Endodermal cell (in vitro differentiated cells): ENCODE measurements around the gene CTNNA1. TPM values are rescaled to one million over a fixed set of nuclear protein-coding genes. Genes with fewer than 3 reads are reported as not detected.
A peak's percentile ranks its signal among the peaks of the same experiment; 100 is the strongest.

Source experiments
- DNase-seq: peaks from one replicate; pipeline ENCODE4 v3.0.0-alpha.2; 2017
- H3K27ac ChIP-seq: 2 replicates; pipeline ENCODE4 v1.5.1; 2013; ENCODE audit warnings: mild to moderate bottlenecking, low read depth, low read length, moderate library complexity
- H3K27me3 ChIP-seq: 2 replicates; pipeline ENCODE4 v1.6.1; 2013; ENCODE audit warnings: mild to moderate bottlenecking, low read length, moderate library complexity; ENCODE audit not compliant: insufficient read depth, control insufficient read depth, poor library complexity, severe bottlenecking
- H3K36me3 ChIP-seq: 2 replicates; pipeline ENCODE4 v1.7.0; 2013; ENCODE audit warnings: mild to moderate bottlenecking, low read length, moderate library complexity; ENCODE audit not compliant: control insufficient read depth, insufficient read depth
- H3K4me1 ChIP-seq: one replicate; pipeline ENCODE4 v1.7.0; 2013; ENCODE audit warnings: low read length; ENCODE audit not compliant: control insufficient read depth, insufficient read depth
- H3K4me3 ChIP-seq: 2 replicates; pipeline ENCODE4 v1.5.1; 2013; ENCODE audit warnings: mild to moderate bottlenecking, low read length, moderate library complexity
- H3K9ac ChIP-seq: 2 replicates; pipeline ENCODE4 v1.6.1; 2013; ENCODE audit warnings: mild to moderate bottlenecking, low read length, moderate library complexity; ENCODE audit not compliant: poor library complexity, severe bottlenecking; ENCODE audit errors: extremely low read depth
- H3K9me3 ChIP-seq: 2 replicates; pipeline ENCODE4 v1.6.1; 2013; ENCODE audit warnings: mild to moderate bottlenecking, low read length, moderate library complexity; ENCODE audit not compliant: control insufficient read depth
- H3K27ac Mint-ChIP-seq: 2 replicates; pipeline ENCODE4 v1.8.0; 2020; ENCODE audit warnings: mixed read lengths
- H3K27me3 Mint-ChIP-seq: 2 replicates; pipeline ENCODE4 v1.8.0; 2021; ENCODE audit warnings: mild to moderate bottlenecking, mixed read lengths; ENCODE audit not compliant: insufficient read depth
- H3K36me3 Mint-ChIP-seq: 2 replicates; pipeline ENCODE4 v1.8.0; 2020; ENCODE audit warnings: low read depth, mixed read lengths
- H3K4me1 Mint-ChIP-seq: 2 replicates; pipeline ENCODE4 v1.8.0; 2020; ENCODE audit warnings: mixed read lengths
- H3K4me3 Mint-ChIP-seq: 2 replicates; pipeline ENCODE4 v1.8.0; 2020; ENCODE audit warnings: mild to moderate bottlenecking, moderate library complexity, mixed read lengths
- H3K9me3 Mint-ChIP-seq: 2 replicates; pipeline ENCODE4 v1.8.0; 2020; ENCODE audit warnings: mild to moderate bottlenecking, mixed read lengths
- CTCF ChIP-seq: fragments of 200-600 bp; sonication (generic); conservative IDR thresholded peaks from 2 replicates; pipeline ENCODE4 v1.5.0; 2021; ENCODE audit warnings: antibody characterized with exemption, mild to moderate bottlenecking
- WGBS, 2 experiments: methylation state at CpG; one replicate each; pipeline versions ENCODE4 v1.1.5 to v1.1.7; 2013; ENCODE audit warnings: missing lambda C conversion rate in 2 of 2, mixed read lengths in 1 of 2; ENCODE audit not compliant: insufficient coverage in 1 of 2, insufficient read length in 1 of 2; 5-methylcytosine and 5-hydroxymethylcytosine counted together
- total RNA-seq, 2 donors: library from RNA; stranded (reverse); fragmentation: NEBNext Ultra II Directional in 1 of 2; extraction: Animal tissue kit (Norgen Biotek cat#: 25700) in 1 of 2; gene quantifications; 2 replicates in 1 of 2; 3 replicates in 1 of 2; pipeline ENCODE4 v1.2.1, GENCODE V29; 2021

CTNNA1 gene
- total RNA-seq, 2 donors from 2014 or later, result 298 to 305 TPM

DNA sequence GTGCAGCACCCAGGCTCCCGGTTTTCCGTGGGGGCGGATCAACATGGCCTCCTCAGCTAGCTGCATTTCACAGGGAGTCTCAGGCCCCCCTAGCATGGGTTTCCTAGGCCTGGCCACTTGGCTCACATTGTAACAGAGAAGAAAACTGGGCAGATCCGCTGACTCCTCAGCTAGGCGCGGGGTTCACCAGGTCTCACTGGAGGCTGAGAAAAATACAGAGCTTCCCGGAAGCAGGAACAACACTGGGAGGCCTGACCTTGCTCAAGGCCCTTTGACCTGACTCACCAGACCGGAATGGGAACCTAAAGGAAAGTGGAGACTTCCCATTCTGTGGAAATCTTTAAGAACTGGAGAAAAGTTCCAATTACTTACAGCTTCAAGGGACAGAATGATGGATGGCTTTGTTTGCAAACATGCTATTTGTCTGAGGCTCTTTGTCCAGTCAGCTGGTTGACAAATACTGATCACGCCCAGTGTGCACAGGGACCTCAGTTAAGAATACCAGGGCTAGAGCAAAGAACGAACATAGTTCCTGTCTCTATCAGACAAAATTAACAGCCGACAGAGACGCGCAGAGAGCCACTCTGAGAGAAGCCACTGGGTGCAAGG lies 210.6 kb downstream of the CTNNA1 start:
- Histone ChIP-seq H3K9ac (no peak overlapping the region), H3K9me3 (no peaks in the 10 kb centered on the region), H3K4me3 (no peak overlapping the region), H3K27me3 (no peaks in the 10 kb centered on the region), H3K36me3 (no peaks in the 10 kb centered on the region), H3K4me1 (peaks cover 38% of the 10 kb centered on the region), H3K27ac (peak overlapping the region; percentile 84)
- no peaks in the 10 kb centered on the region for H3K36me3 Mint-ChIP-seq
- no peaks in the 10 kb centered on the region for H3K27me3 Mint-ChIP-seq
- DNase-seq, result no peak
- no peak overlapping the region for H3K4me3 Mint-ChIP-seq
- no peak for TF ChIP-seq CTCF
- 64 to 83% methylated on average over 10 to 13 of the region's 13 CpGs for WGBS, 2 experiments
- H3K4me1 Mint-ChIP-seq, result peaks cover 57% of the 10 kb centered on the region
- H3K27ac Mint-ChIP-seq, result peak overlapping the region; percentile 84
- H3K9me3 Mint-ChIP-seq, result no peaks in the 10 kb centered on the region

- H3K36me3 ChIP-seq, result no peaks in the 10 kb centered on the region
- WGBS, 2 experiments, result 62 to 70% methylated on average over 6 to 7 of the region's 7 CpGs
- no peak overlapping the region for H3K4me3 Mint-ChIP-seq
- H3K4me1 Mint-ChIP-seq, result peaks cover 62% of the 10 kb centered on the region
- peaks cover 38% of the 10 kb centered on the region for H3K4me1 ChIP-seq
- no peak overlapping the region for H3K9ac ChIP-seq
- no peaks in the 10 kb centered on the region for H3K9me3 ChIP-seq
- H3K27ac Mint-ChIP-seq, result peak overlapping the region; percentile 11
- H3K27ac ChIP-seq, result peak overlapping the region; percentile 84
- no peak overlapping the region for H3K4me3 ChIP-seq
- H3K27me3 ChIP-seq, result no peaks in the 10 kb centered on the region
- H3K27me3 Mint-ChIP-seq, result no peaks in the 10 kb centered on the region
- no peaks in the 10 kb centered on the region for H3K36me3 Mint-ChIP-seq
- no peak for TF ChIP-seq CTCF
- H3K9me3 Mint-ChIP-seq, result no peaks in the 10 kb centered on the region
- DNase-seq, result no peak
Observed at GRCh38 chr5:138964647-138965201, 211.5 kb downstream of the CTNNA1 start.

GRCh38 chr5:138965626-138966025 lies 212.4 kb downstream of the CTNNA1 start:
- Histone ChIP-seq H3K4me3 (no peak overlapping the region), H3K27me3 (no peaks in the 10 kb centered on the region), H3K9me3 (no peaks in the 10 kb centered on the region), H3K36me3 (no peaks in the 10 kb centered on the region), H3K4me1 (peaks cover 38% of the 10 kb centered on the region), H3K9ac (no peak overlapping the region), H3K27ac (peak overlapping the region; percentile 84)
- TF ChIP-seq CTCF, result no peak
- Mint-ChIP-seq H3K27me3 (no peaks in the 10 kb centered on the region), H3K27ac (no peak overlapping the region), H3K4me1 (peaks cover 58% of the 10 kb centered on the region), H3K9me3 (no peaks in the 10 kb centered on the region), H3K4me3 (no peak overlapping the region), H3K36me3 (no peaks in the 10 kb centered on the region)
- WGBS, 2 experiments, result 83 to 89% methylated on average over 1 to 2 of the region's 2 CpGs
- no peak for DNase-seq
